HG03280 (cell line): Measurements from ENCODE around the gene TACC2.

Experiments used
- ATAC-seq: cut with Tn5 transposase; IDR thresholded peaks from one replicate; pipeline ENCODE4 v1.9.1; 2021; ENCODE audit warnings: mild to moderate bottlenecking, moderate library complexity; ENCODE audit not compliant: unreplicated experiment

TACC2 gene

DNA sequence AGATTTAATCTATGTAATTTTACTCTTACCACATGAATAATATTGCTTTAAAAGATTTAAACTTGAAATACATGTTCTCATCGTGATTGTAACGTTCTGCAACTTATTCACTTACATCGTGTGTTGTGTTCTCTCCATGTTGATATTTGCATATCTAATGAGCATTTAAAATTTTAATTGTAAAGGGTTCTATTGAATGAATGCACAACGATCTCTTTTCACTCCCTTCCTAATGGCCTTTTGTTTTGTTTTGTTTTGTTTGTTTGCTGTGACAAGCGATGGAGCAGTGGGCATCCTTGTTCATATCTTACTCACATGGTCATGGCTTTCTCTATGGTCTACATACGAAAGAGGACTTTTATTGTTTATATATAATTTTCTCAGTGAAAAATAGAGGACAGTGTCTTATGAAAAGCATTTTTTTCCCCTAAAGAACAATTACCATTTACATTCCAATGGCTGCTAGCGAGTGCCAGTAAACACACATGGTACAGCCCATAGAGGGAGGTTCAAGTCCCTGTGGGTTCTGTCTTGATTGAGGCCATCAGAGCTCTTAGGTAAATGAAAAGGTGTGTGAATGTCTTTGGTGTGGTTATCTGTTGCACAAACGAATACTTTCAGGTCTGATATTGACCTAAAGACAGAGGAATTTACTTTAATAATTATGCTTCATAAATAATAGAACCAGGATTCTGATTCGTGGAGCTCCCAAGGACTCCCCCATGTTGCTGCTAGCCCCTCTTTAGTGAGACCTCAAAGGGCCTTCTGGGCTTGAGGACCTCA is 314.5 kb downstream of the TACC2 start:
- no peak for ATAC-seq
